ENCODE results near the gene PRKCQ.

Gene PRKCQ

DNA sequence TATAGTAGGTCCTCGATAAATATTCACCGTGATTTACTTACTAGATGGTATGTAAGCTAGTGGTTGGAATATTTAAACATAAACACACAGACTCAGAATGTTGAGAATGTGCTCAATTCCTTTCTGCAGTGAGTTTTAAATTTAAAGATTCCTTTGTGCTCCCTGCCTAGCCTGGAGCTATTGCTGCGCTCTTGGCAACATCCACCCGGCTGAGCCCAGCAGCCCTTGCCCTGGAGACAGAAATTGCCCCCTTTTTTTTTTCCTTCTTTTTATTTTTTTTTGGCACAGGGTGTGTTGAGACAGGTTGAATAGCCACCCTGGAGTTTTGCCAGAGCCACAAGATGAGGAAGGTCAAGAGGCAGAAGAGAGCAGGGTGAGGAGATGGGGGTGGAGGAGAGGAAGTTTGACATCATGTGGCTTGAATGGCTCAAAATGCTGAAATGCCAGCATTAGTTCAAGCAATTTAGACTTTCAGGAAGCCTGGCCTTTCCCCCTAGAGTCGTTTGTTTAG is 180.8 kb downstream of the PRKCQ start:
- no peaks in the 10 kb centered on the region for H3K9me3 ChIP-seq (replicated peaks; ENCODE audit: low read length)
- no peak overlapping the region for H3K9ac ChIP-seq (ENCODE audit: low read depth, low read length)
- H3K4me2 ChIP-seq (ENCODE audit: low read length), result no peak overlapping the region
- H3K36me3 ChIP-seq (ENCODE audit: insufficient read depth, low read length), result no peaks in the 10 kb centered on the region
- peaks cover 10% of the 10 kb centered on the region for H3K27me3 ChIP-seq (ENCODE audit: control insufficient read depth, insufficient read depth, low read length)
- H3K4me3 ChIP-seq (ENCODE audit: low read length), result no peak overlapping the region
- H3K4me1 ChIP-seq (ENCODE audit: control insufficient read depth, insufficient read depth, low read length), result peaks cover 7% of the 10 kb centered on the region

DNA sequence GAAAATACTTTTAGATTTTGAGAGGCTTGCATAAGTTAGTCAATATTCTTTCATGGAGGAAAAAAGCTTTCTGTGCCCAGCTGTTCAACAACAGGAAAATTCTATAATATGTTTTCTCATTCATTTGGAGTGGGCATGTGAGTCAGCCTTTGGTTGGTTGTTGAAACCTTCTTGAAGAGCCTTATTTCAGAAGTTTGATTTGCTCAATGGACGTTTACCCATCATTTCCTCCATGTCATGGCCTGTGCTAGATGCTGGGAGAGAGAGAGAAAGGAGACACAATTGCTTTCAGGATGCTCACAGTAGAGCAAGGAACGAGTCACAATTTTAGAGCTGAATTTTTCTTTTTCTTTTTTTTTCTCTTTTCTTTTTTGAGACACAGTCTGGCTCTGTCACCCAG is 181.7 kb downstream of the PRKCQ start:
- no peaks in the 10 kb centered on the region for H3K36me3 ChIP-seq (ENCODE audit: insufficient read depth, low read length)
- no peak overlapping the region for H3K9ac ChIP-seq (ENCODE audit: low read depth, low read length)
- H3K4me3 ChIP-seq (ENCODE audit: low read length), result no peak overlapping the region
- H3K4me2 ChIP-seq (ENCODE audit: low read length), result no peak overlapping the region
- peaks cover 7% of the 10 kb centered on the region for H3K4me1 ChIP-seq (ENCODE audit: control insufficient read depth, insufficient read depth, low read length)
- peaks cover 7% of the 10 kb centered on the region for H3K27me3 ChIP-seq (ENCODE audit: control insufficient read depth, insufficient read depth, low read length)
- no peaks in the 10 kb centered on the region for H3K9me3 ChIP-seq (replicated peaks; ENCODE audit: low read length)

- Histone ChIP-seq H3K36me3 (ENCODE audit: insufficient read depth, low read length) (no peaks in the 10 kb centered on the region), H3K4me2 (ENCODE audit: low read length) (no peak overlapping the region), H3K4me3 (ENCODE audit: low read length) (no peak overlapping the region), H3K27me3 (ENCODE audit: control insufficient read depth, insufficient read depth, low read length) (no peaks in the 10 kb centered on the region), H3K9me3 (replicated peaks; ENCODE audit: low read length) (no peaks in the 10 kb centered on the region), H3K4me1 (ENCODE audit: control insufficient read depth, insufficient read depth, low read length) (peaks cover 6% of the 10 kb centered on the region), H3K9ac (ENCODE audit: low read depth, low read length) (no peak overlapping the region)
Observed at GRCh38 chr10:6396652-6397051, 183.4 kb downstream of the PRKCQ start.

DNA sequence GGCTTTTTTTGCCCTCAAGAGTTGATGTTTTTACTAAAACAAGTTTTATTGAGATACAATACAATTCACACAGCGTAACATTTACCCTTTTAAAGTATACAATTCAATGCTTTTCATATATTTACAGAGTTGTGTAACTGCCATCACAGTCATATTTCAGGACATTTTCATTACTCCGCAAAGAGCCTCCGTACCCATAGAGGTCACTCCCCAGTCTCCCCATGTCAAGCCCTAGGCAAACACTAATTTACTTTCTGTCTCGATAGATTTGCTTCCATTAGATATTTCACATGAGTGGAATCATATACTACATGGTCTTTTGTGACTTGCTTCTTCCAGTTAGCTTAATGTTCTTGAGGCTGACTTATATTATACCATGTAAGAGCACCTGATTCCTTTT is 183.8 kb downstream of the PRKCQ start:
- Histone ChIP-seq H3K27me3 (ENCODE audit: control insufficient read depth, insufficient read depth, low read length) (no peaks in the 10 kb centered on the region), H3K4me1 (ENCODE audit: control insufficient read depth, insufficient read depth, low read length) (peaks cover 2% of the 10 kb centered on the region), H3K9me3 (replicated peaks; ENCODE audit: low read length) (no peaks in the 10 kb centered on the region), H3K36me3 (ENCODE audit: insufficient read depth, low read length) (no peaks in the 10 kb centered on the region), H3K4me2 (ENCODE audit: low read length) (no peak overlapping the region), H3K9ac (ENCODE audit: low read depth, low read length) (no peak overlapping the region), H3K4me3 (ENCODE audit: low read length) (no peak overlapping the region)

- Histone ChIP-seq H3K9me3 (replicated peaks; ENCODE audit: low read length) (no peaks in the 10 kb centered on the region), H3K4me3 (ENCODE audit: low read length) (no peak overlapping the region), H3K27me3 (ENCODE audit: control insufficient read depth, insufficient read depth, low read length) (no peaks in the 10 kb centered on the region), H3K4me1 (ENCODE audit: control insufficient read depth, insufficient read depth, low read length) (no peaks in the 10 kb centered on the region), H3K9ac (ENCODE audit: low read depth, low read length) (no peak overlapping the region), H3K4me2 (ENCODE audit: low read length) (no peak overlapping the region), H3K36me3 (ENCODE audit: insufficient read depth, low read length) (no peaks in the 10 kb centered on the region)
Observed at GRCh38 chr10:6395606-6396005, 184.5 kb downstream of the PRKCQ start.

GRCh38 chr10:6394084-6394483 is 186.0 kb downstream of the PRKCQ start:
- Histone ChIP-seq H3K9me3 (replicated peaks; ENCODE audit: low read length) (no peaks in the 10 kb centered on the region), H3K9ac (ENCODE audit: low read depth, low read length) (no peak overlapping the region), H3K36me3 (ENCODE audit: insufficient read depth, low read length) (no peaks in the 10 kb centered on the region), H3K27me3 (ENCODE audit: control insufficient read depth, insufficient read depth, low read length) (peaks cover 4% of the 10 kb centered on the region), H3K4me3 (ENCODE audit: low read length) (no peak overlapping the region), H3K4me2 (ENCODE audit: low read length) (no peak overlapping the region), H3K4me1 (ENCODE audit: control insufficient read depth, insufficient read depth, low read length) (no peaks in the 10 kb centered on the region)

GRCh38 chr10:6393168-6393567 is 186.9 kb downstream of the PRKCQ start:
- Histone ChIP-seq H3K4me2 (ENCODE audit: low read length) (no peak overlapping the region), H3K4me1 (ENCODE audit: control insufficient read depth, insufficient read depth, low read length) (no peaks in the 10 kb centered on the region), H3K4me3 (ENCODE audit: low read length) (no peak overlapping the region), H3K36me3 (ENCODE audit: insufficient read depth, low read length) (no peaks in the 10 kb centered on the region), H3K9me3 (replicated peaks; ENCODE audit: low read length) (no peaks in the 10 kb centered on the region), H3K27me3 (ENCODE audit: control insufficient read depth, insufficient read depth, low read length) (peaks cover 4% of the 10 kb centered on the region), H3K9ac (ENCODE audit: low read depth, low read length) (no peak overlapping the region)

DNA sequence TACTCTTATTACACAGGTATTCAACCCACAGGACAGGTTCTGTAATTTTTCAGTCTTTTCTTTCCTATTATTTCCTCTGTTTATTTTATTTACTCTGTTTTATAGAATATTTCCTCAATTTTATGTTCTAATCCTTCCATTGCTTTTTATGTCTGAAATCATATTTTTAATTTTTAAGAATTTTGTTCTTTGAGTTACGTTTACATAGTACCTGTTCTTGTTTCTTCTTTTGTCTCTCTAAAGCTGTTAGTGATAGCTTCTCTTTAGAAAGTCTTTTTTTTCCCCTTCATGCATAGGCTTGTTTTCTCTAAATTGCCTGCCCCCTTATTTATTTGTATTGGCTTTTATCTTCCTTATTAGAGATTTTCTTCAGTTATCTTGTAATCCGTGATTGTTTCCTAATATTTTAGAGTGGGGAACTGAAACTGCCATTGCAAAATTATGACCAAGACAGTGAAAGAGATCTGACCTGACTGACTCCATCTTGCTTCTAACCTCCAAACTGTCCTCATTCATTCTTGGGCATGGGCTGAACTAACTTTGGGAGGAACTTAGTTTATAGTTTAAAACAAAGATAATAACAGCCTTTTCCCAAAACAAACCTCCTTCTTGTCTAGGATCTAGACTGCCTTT is 189.7 kb downstream of the PRKCQ start:
- H3K9me3 ChIP-seq (replicated peaks; ENCODE audit: low read length), result no peaks in the 10 kb centered on the region
- H3K4me1 ChIP-seq (ENCODE audit: control insufficient read depth, insufficient read depth, low read length), result no peaks in the 10 kb centered on the region
- H3K4me2 ChIP-seq (ENCODE audit: low read length), result no peak overlapping the region
- no peak overlapping the region for H3K9ac ChIP-seq (ENCODE audit: low read depth, low read length)
- peaks cover 4% of the 10 kb centered on the region for H3K27me3 ChIP-seq (ENCODE audit: control insufficient read depth, insufficient read depth, low read length)
- no peaks in the 10 kb centered on the region for H3K36me3 ChIP-seq (ENCODE audit: insufficient read depth, low read length)
- H3K4me3 ChIP-seq (ENCODE audit: low read length), result no peak overlapping the region

GRCh38 chr10:6388261-6388893 is 191.7 kb downstream of the PRKCQ start:
- Histone ChIP-seq H3K4me2 (ENCODE audit: low read length) (no peak overlapping the region), H3K4me3 (ENCODE audit: low read length) (no peak overlapping the region), H3K9me3 (replicated peaks; ENCODE audit: low read length) (no peaks in the 10 kb centered on the region), H3K4me1 (ENCODE audit: control insufficient read depth, insufficient read depth, low read length) (peaks cover 2% of the 10 kb centered on the region), H3K27me3 (ENCODE audit: control insufficient read depth, insufficient read depth, low read length) (peaks cover 4% of the 10 kb centered on the region), H3K36me3 (ENCODE audit: insufficient read depth, low read length) (no peaks in the 10 kb centered on the region), H3K9ac (ENCODE audit: low read depth, low read length) (no peak overlapping the region)

- H3K9me3 ChIP-seq (replicated peaks; ENCODE audit: low read length), result no peaks in the 10 kb centered on the region
- no peak overlapping the region for H3K4me3 ChIP-seq (ENCODE audit: low read length)
- H3K27me3 ChIP-seq (ENCODE audit: control insufficient read depth, insufficient read depth, low read length), result peaks cover 4% of the 10 kb centered on the region
- H3K36me3 ChIP-seq (ENCODE audit: insufficient read depth, low read length), result no peaks in the 10 kb centered on the region
- H3K4me1 ChIP-seq (ENCODE audit: control insufficient read depth, insufficient read depth, low read length), result peaks cover 15% of the 10 kb centered on the region
- H3K9ac ChIP-seq (ENCODE audit: low read depth, low read length), result no peak overlapping the region
- no peak overlapping the region for H3K4me2 ChIP-seq (ENCODE audit: low read length)
Observed at GRCh38 chr10:6386960-6387359, 193.1 kb downstream of the PRKCQ start.

- Histone ChIP-seq H3K9ac (ENCODE audit: low read depth, low read length) (no peak overlapping the region), H3K27me3 (ENCODE audit: control insufficient read depth, insufficient read depth, low read length) (peaks cover 4% of the 10 kb centered on the region), H3K36me3 (ENCODE audit: insufficient read depth, low read length) (no peaks in the 10 kb centered on the region), H3K4me3 (ENCODE audit: low read length) (no peak overlapping the region), H3K4me1 (ENCODE audit: control insufficient read depth, insufficient read depth, low read length) (peaks cover 21% of the 10 kb centered on the region), H3K4me2 (ENCODE audit: low read length) (no peak overlapping the region), H3K9me3 (replicated peaks; ENCODE audit: low read length) (no peaks in the 10 kb centered on the region)
Observed at GRCh38 chr10:6386346-6386745, 193.7 kb downstream of the PRKCQ start.

DNA sequence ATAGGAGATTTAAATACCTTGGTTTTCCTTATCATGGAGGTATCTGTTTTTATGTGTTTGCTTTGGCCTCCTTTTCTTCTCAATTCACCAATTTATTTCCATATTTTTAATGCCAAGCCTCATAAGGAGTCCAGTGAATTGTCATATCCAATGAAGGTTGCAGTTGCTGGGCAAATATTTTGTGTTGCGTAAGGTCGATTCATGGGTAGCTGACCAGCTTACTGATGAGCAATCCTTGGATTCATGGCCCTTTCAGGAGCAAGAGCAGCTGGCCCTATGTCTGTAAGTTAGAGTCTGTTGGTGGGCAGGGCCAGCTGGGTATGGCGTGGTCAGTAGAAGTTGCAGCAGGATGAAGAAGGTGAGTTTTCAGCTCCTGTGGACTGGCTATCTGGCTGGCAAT is 194.4 kb downstream of the PRKCQ start:
- peaks cover 21% of the 10 kb centered on the region for H3K4me1 ChIP-seq (ENCODE audit: control insufficient read depth, insufficient read depth, low read length)
- no peak overlapping the region for H3K9ac ChIP-seq (ENCODE audit: low read depth, low read length)
- no peak overlapping the region for H3K4me2 ChIP-seq (ENCODE audit: low read length)
- peaks cover 4% of the 10 kb centered on the region for H3K27me3 ChIP-seq (ENCODE audit: control insufficient read depth, insufficient read depth, low read length)
- no peak overlapping the region for H3K4me3 ChIP-seq (ENCODE audit: low read length)
- H3K36me3 ChIP-seq (ENCODE audit: insufficient read depth, low read length), result no peaks in the 10 kb centered on the region
- H3K9me3 ChIP-seq (replicated peaks; ENCODE audit: low read length), result no peaks in the 10 kb centered on the region
